HepG2 (cell line): ENCODE data around the gene BORCS5. TPM values are rescaled to one million over a fixed set of nuclear protein-coding genes. Genes with fewer than 3 reads are reported as not detected.
A peak's percentile ranks its signal among the peaks of the same experiment; 100 is the strongest.

Experiments
- BCL6 ChIP-seq: IDR thresholded peaks from 2 replicates; pipeline ENCODE4 v1.6.1; 2016; ENCODE audit warnings: missing genetic modification reagents, missing compliant biosample characterization
- DMAP1 ChIP-seq: IDR thresholded peaks from 2 replicates; pipeline ENCODE4 v1.6.1; 2016
- ELF4 ChIP-seq: sonication (generic); formaldehyde crosslinking; IDR thresholded peaks from 2 replicates; pipeline ENCODE4 v1.5.0; 2020; ENCODE audit warnings: missing genetic modification reagents, mild to moderate bottlenecking, moderate library complexity, borderline replicate concordance
- GMEB2 ChIP-seq: IDR thresholded peaks from 2 replicates; pipeline ENCODE4 v1.6.1; 2016; ENCODE audit warnings: missing biosample characterization, missing genetic modification reagents, low read depth
- HOXA3 ChIP-seq: sonication (generic); formaldehyde crosslinking; IDR thresholded peaks from 2 replicates; pipeline ENCODE4 v1.5.0; 2020; ENCODE audit warnings: missing genetic modification reagents
- KAT7 ChIP-seq: IDR thresholded peaks from 2 replicates; pipeline ENCODE4 v1.6.1; 2018; ENCODE audit warnings: borderline replicate concordance, missing compliant biosample characterization
- KDM2A ChIP-seq: sonication (generic); formaldehyde crosslinking; IDR thresholded peaks from 2 replicates; pipeline ENCODE4 v1.4.0; 2020; ENCODE audit warnings: low read depth, missing genetic modification reagents, borderline replicate concordance
- NFATC3 ChIP-seq: sonication (generic); formaldehyde crosslinking; IDR thresholded peaks from 2 replicates; pipeline ENCODE4 v1.5.1; 2020; ENCODE audit warnings: mild to moderate bottlenecking, missing genetic modification reagents
- PCBP1 ChIP-seq: fragments of 200-400 bp; formaldehyde crosslinking; IDR thresholded peaks from 2 replicates; pipeline ENCODE4 v1.6.1; 2017; ENCODE audit warnings: mild to moderate bottlenecking, low read depth, low read length, borderline replicate concordance
- RFXAP ChIP-seq: sonication (generic); formaldehyde crosslinking; IDR thresholded peaks from 2 replicates; pipeline ENCODE4 v1.4.0; 2020; ENCODE audit warnings: missing genetic modification reagents, borderline replicate concordance
- STAG1 ChIP-seq: sonication (generic); formaldehyde crosslinking; IDR thresholded peaks from 2 replicates; pipeline ENCODE4 v1.4.0; 2020; ENCODE audit warnings: missing genetic modification reagents
- TCF7L2 ChIP-seq: IDR thresholded peaks from 2 replicates; pipeline ENCODE4 v1.6.1; 2011; ENCODE audit warnings: mild to moderate bottlenecking, low read depth, low read length, moderate library complexity
- ZFP91 ChIP-seq: sonication (generic); formaldehyde crosslinking; IDR thresholded peaks from 2 replicates; pipeline ENCODE4 v1.9.0; 2022; ENCODE audit warnings: missing genetic modification reagents, mild to moderate bottlenecking, borderline replicate concordance
- ZNF235 ChIP-seq: sonication (generic); formaldehyde crosslinking; IDR thresholded peaks from 2 replicates; pipeline ENCODE4 v1.8.1; 2023; ENCODE audit warnings: mild to moderate bottlenecking, missing genetic modification reagents, borderline replicate concordance
- ZNF256 ChIP-seq: sonication (generic); formaldehyde crosslinking; conservative IDR thresholded peaks from 2 replicates; pipeline ENCODE4 v1.4.0; 2020; ENCODE audit warnings: missing genetic modification reagents
- ZNF326 ChIP-seq: sonication (generic); formaldehyde crosslinking; IDR thresholded peaks from 2 replicates; pipeline ENCODE4 v1.4.0; 2020; ENCODE audit warnings: missing genetic modification reagents, borderline replicate concordance
- ZNF687 ChIP-seq: sonication (generic); formaldehyde crosslinking; IDR thresholded peaks from 2 replicates; pipeline ENCODE4 v1.5.1; 2020; ENCODE audit warnings: mild to moderate bottlenecking, missing genetic modification reagents, moderate library complexity
- ZNF710 ChIP-seq: sonication (generic); formaldehyde crosslinking; IDR thresholded peaks from 2 replicates; pipeline ENCODE4 v1.5.0; 2020; ENCODE audit warnings: mild to moderate bottlenecking, missing genetic modification reagents, borderline replicate concordance
- polyA plus RNA-seq, 8 experiments: library from polyadenylated mRNA; depleted of rRNA in 3 of 8; stranded (reverse) in 7 of 8; unstranded in 1 of 8; fragments of >200 nt; fragmentation: Illumina TruSeq in 4 of 8; extraction: Trizol in 4 of 8; gene quantifications; 2 replicates each; pipeline versions ENCODE4 v1.2.1 to v1.2.3, GENCODE V29; 2011 to 2016; ENCODE audit warnings: low read depth in 4 of 8, missing spikeins in 1 of 8, mixed read lengths in 1 of 8; ENCODE audit not compliant: insufficient read depth in 1 of 8
- total RNA-seq, 5 experiments: library from RNA; depleted of rRNA; stranded (reverse); fragments of >200 nt; fragmentation: Illumina TruSeq; extraction: Trizol; gene quantifications; 2 replicates each; pipeline ENCODE4 v1.2.3, GENCODE V29; 2016; ENCODE audit warnings: low read depth in 1 of 5

Gene BORCS5
- total and polyA plus RNA-seq, 2 of the 13 experiments (the other 11 are each of a cell fraction or from before 2014, with no cell fraction given) = 3.9 to 4.7 TPM

- no peak for TF ChIP-seq ELF4
- TF ChIP-seq GMEB2 = no peak
- TF ChIP-seq PCBP1 = no peak
- peak; percentile 77; the same call in 1 of the 2 replicates for TF ChIP-seq HOXA3 (CRISPR knock-in tag)
- no peak for TF ChIP-seq ZNF256
- TF ChIP-seq RFXAP (CRISPR knock-in tag) = no peak
- no peak for TF ChIP-seq NFATC3
- no peak for TF ChIP-seq ZFP91 (CRISPR knock-in tag)
- 0 out of 2 replicates have a peak, but pooled peaks have one; percentile 67 for TF ChIP-seq ZNF710 (CRISPR knock-in tag)
- TF ChIP-seq KDM2A (CRISPR knock-in tag) = no peak
- peak; percentile 34; the same call in 1 of the 2 replicates for TF ChIP-seq DMAP1
- no peak for TF ChIP-seq ZNF326 (CRISPR knock-in tag)
- TF ChIP-seq KAT7 (CRISPR knock-in tag) = no peak; the same call in 1 of the 2 replicates
- no peak for TF ChIP-seq TCF7L2
- peak; percentile 5; the same call in 1 of the 2 replicates for TF ChIP-seq ZNF687 (CRISPR knock-in tag)
- TF ChIP-seq BCL6 = 0 out of 2 replicates have a peak, but pooled peaks have one; percentile 41
- TF ChIP-seq STAG1 (CRISPR knock-in tag) = no peak
- no peak for TF ChIP-seq ZNF235 (CRISPR knock-in tag)
Measured at GRCh38 chr12:12384571-12385340, 27.9 kb downstream of the BORCS5 start (continued).
